GM19324 (cell line): ENCODE data around the gene HSD11B1.
"Not testable (repeated sequence)": the region's sequence is repeated elsewhere in the genome, so short reads cannot be mapped to it uniquely, and the experiment has no call there.

Experiments
- ATAC-seq: cut with Tn5 transposase; IDR thresholded peaks from one replicate; pipeline ENCODE4 v1.9.1; 2021; ENCODE audit warnings: mild to moderate bottlenecking, moderate library complexity; ENCODE audit not compliant: unreplicated experiment, low FRiP score

Gene HSD11B1

GRCh38 chr1:209689477-209689876 is 15.2 kb upstream of the HSD11B1 start:
- ATAC-seq: no peak

GRCh38 chr1:209691237-209691636 is 13.4 kb upstream of the HSD11B1 start:
- ATAC-seq: no peak

GRCh38 chr1:209692296-209692695 is 12.3 kb upstream of the HSD11B1 start:
- no peak for ATAC-seq

GRCh38 chr1:209692745-209693504 is 11.7 kb upstream of the HSD11B1 start:
- no peak for ATAC-seq

GRCh38 chr1:209696673-209697072 is 8.0 kb upstream of the HSD11B1 start:
- ATAC-seq: no peak

GRCh38 chr1:209697126-209697525 is 7.5 kb upstream of the HSD11B1 start:
- ATAC-seq: no peak

- not testable (repeated sequence) for ATAC-seq
These were observed 4.0 kb upstream of the HSD11B1 start for GRCh38 chr1:209700686-209701085.

- ATAC-seq: no peak
These were observed 1.8 kb upstream of the HSD11B1 start for GRCh38 chr1:209702832-209703231.

- no peak for ATAC-seq
These were observed 677 bp upstream of the HSD11B1 start for GRCh38 chr1:209703834-209704504.

GRCh38 chr1:209705033-209705598 is 470 bp downstream of the HSD11B1 start:
- no peak for ATAC-seq

- ATAC-seq: no peak
These were observed 2.0 kb downstream of the HSD11B1 start for GRCh38 chr1:209706622-209707021.

GRCh38 chr1:209707308-209707707 is 2.7 kb downstream of the HSD11B1 start:
- no peak for ATAC-seq

GRCh38 chr1:209708297-209708696 is 3.7 kb downstream of the HSD11B1 start:
- no peak for ATAC-seq

- no peak for ATAC-seq
These were observed 5.4 kb downstream of the HSD11B1 start for GRCh38 chr1:209710093-209710492.

- ATAC-seq: no peak
These were observed 6.2 kb downstream of the HSD11B1 start for GRCh38 chr1:209710847-209711246.

GRCh38 chr1:209714338-209714737 is 9.7 kb downstream of the HSD11B1 start:
- ATAC-seq: no peak

GRCh38 chr1:209715314-209715713 is 10.7 kb downstream of the HSD11B1 start:
- no peak for ATAC-seq

GRCh38 chr1:209717818-209718217 is 13.2 kb downstream of the HSD11B1 start:
- no peak for ATAC-seq

- ATAC-seq: no peak
These were observed 15.7 kb downstream of the HSD11B1 start for GRCh38 chr1:209720326-209720725.

GRCh38 chr1:209720826-209721225 is 16.2 kb downstream of the HSD11B1 start:
- ATAC-seq: no peak

GRCh38 chr1:209721323-209721722 is 16.7 kb downstream of the HSD11B1 start:
- ATAC-seq: no peak

- no peak for ATAC-seq
These were observed 18.6 kb downstream of the HSD11B1 start for GRCh38 chr1:209723265-209723664.
